HepG2 (cell line): ENCODE data around the gene CAMTA2. TPM values are rescaled to one million over a fixed set of nuclear protein-coding genes. Genes with fewer than 3 reads are reported as not detected.

Source experiments
- BCL6 ChIP-seq: IDR thresholded peaks from 2 replicates; pipeline ENCODE4 v1.6.1; 2016; ENCODE audit warnings: missing genetic modification reagents, missing compliant biosample characterization
- BRD4 ChIP-seq: sonication (generic); formaldehyde crosslinking; IDR thresholded peaks from 2 replicates; pipeline ENCODE4 v1.4.0; 2020; ENCODE audit warnings: missing genetic modification reagents
- FOXP4 ChIP-seq: sonication (generic); formaldehyde crosslinking; IDR thresholded peaks from 2 replicates; pipeline ENCODE4 v1.4.0; 2020; ENCODE audit warnings: missing genetic modification reagents
- HMGXB4 ChIP-seq, 2 experiments: sonication (generic) in 1 of 2; formaldehyde crosslinking in 1 of 2; IDR thresholded peaks; 2 replicates each; pipeline versions ENCODE4 v1.4.0 to v1.6.1; 2018 to 2020; ENCODE audit warnings: missing genetic modification reagents in 2 of 2, borderline replicate concordance in 1 of 2, low read depth in 1 of 2, mild to moderate bottlenecking in 1 of 2, missing biosample characterization in 1 of 2
- KDM1A ChIP-seq: IDR thresholded peaks from 2 replicates; pipeline ENCODE4 v1.6.1; 2016; ENCODE audit warnings: missing compliant biosample characterization
- NR2C2 ChIP-seq: sonication (generic); formaldehyde crosslinking; IDR thresholded peaks from 2 replicates; pipeline ENCODE4 v1.4.0; 2020; ENCODE audit warnings: missing genetic modification reagents, mild to moderate bottlenecking, moderate library complexity, borderline replicate concordance
- PHB2 ChIP-seq: fragments of 450-650 bp; IDR thresholded peaks from 2 replicates; pipeline ENCODE4 v1.6.1; 2018; ENCODE audit not compliant: partially characterized antibody
- SAP130 ChIP-seq: IDR thresholded peaks from 2 replicates; pipeline ENCODE4 v1.6.1; 2016; ENCODE audit warnings: low read depth
- SIX4 ChIP-seq: sonication (generic); formaldehyde crosslinking; IDR thresholded peaks from 2 replicates; pipeline ENCODE4 v1.4.0; 2020; ENCODE audit warnings: missing genetic modification reagents
- SOX13 ChIP-seq, 3 experiments: fragments of 450-650 bp in 1 of 3; sonication (generic) in 1 of 3; formaldehyde crosslinking in 1 of 3; IDR thresholded peaks in 2 of 3; conservative IDR thresholded peaks in 1 of 3; 2 replicates each; pipeline versions ENCODE4 v1.5.0 to v1.6.1; 2016 to 2020; ENCODE audit warnings: antibody characterized with exemption in 1 of 3, mild to moderate bottlenecking in 1 of 3, missing compliant biosample characterization in 1 of 3, missing genetic modification reagents in 1 of 3, moderate library complexity in 1 of 3
- SOX6 ChIP-seq, 2 experiments: fragments of 450-650 bp in 1 of 2; sonication (generic) in 1 of 2; formaldehyde crosslinking in 1 of 2; IDR thresholded peaks; 2 replicates each; pipeline versions ENCODE4 v1.4.0 to v1.6.1; 2017 to 2020; ENCODE audit warnings: antibody characterized with exemption in 1 of 2, mild to moderate bottlenecking in 1 of 2, missing genetic modification reagents in 1 of 2
- STAT5B ChIP-seq: sonication (generic); formaldehyde crosslinking; IDR thresholded peaks from 2 replicates; pipeline ENCODE4 v1.4.0; 2020; ENCODE audit warnings: missing genetic modification reagents
- THRA ChIP-seq: sonication (generic); formaldehyde crosslinking; IDR thresholded peaks from 2 replicates; pipeline ENCODE4 v1.4.0; 2020; ENCODE audit warnings: missing genetic modification reagents, borderline replicate concordance
- ZBTB4 ChIP-seq: sonication (generic); formaldehyde crosslinking; IDR thresholded peaks from 2 replicates; pipeline ENCODE4 v1.4.0; 2020; ENCODE audit warnings: missing genetic modification reagents, mild to moderate bottlenecking, borderline replicate concordance
- ZNF331 ChIP-seq: sonication (generic); formaldehyde crosslinking; IDR thresholded peaks from 2 replicates; pipeline ENCODE4 v1.4.0; 2020; ENCODE audit warnings: missing genetic modification reagents
- ZNF598 ChIP-seq: sonication (generic); formaldehyde crosslinking; IDR thresholded peaks from 2 replicates; pipeline ENCODE4 v1.5.1; 2020; ENCODE audit warnings: mild to moderate bottlenecking, missing genetic modification reagents, borderline replicate concordance
- ZNF619 ChIP-seq: sonication (generic); formaldehyde crosslinking; IDR thresholded peaks from 2 replicates; pipeline ENCODE4 v1.4.0; 2020; ENCODE audit warnings: mild to moderate bottlenecking, missing genetic modification reagents
- polyA plus RNA-seq, 8 experiments: library from polyadenylated mRNA; depleted of rRNA in 3 of 8; stranded (reverse) in 7 of 8; unstranded in 1 of 8; fragments of >200 nt; fragmentation: Illumina TruSeq in 4 of 8; extraction: Trizol in 4 of 8; gene quantifications; 2 replicates each; pipeline versions ENCODE4 v1.2.1 to v1.2.3, GENCODE V29; 2011 to 2016; ENCODE audit warnings: low read depth in 4 of 8, missing spikeins in 1 of 8, mixed read lengths in 1 of 8; ENCODE audit not compliant: insufficient read depth in 1 of 8
- total RNA-seq, 5 experiments: library from RNA; depleted of rRNA; stranded (reverse); fragments of >200 nt; fragmentation: Illumina TruSeq; extraction: Trizol; gene quantifications; 2 replicates each; pipeline ENCODE4 v1.2.3, GENCODE V29; 2016; ENCODE audit warnings: low read depth in 1 of 5

Gene CAMTA2
- total and polyA plus RNA-seq, 2 of the 13 experiments (the other 11 are each of a cell fraction or from before 2014, with no cell fraction given): 4.1 to 7.1 TPM

GRCh38 chr17:4950746-4951204 lies 36.7 kb downstream of the CAMTA2 start, which contains the start of gene ENO3 (continued):
- TF ChIP-seq ZBTB4 (CRISPR knock-in tag) (0 out of 2 replicates have a peak, but pooled peaks have one; percentile 40), NR2C2 (peak; percentile 67; the same call in 1 of the 2 replicates), BRD4 (CRISPR knock-in tag) (0 out of 2 replicates have a peak, but pooled peaks have one; percentile 28), SAP130 (CRISPR knock-in tag) (peak; percentile 71; the same call in 1 of the 2 replicates), ZNF331 (CRISPR knock-in tag) (0 out of 2 replicates have a peak, but pooled peaks have one; percentile 43), BCL6 (CRISPR knock-in tag) (peak; percentile 44; the same call in 1 of the 2 replicates), KDM1A (CRISPR knock-in tag) (no peak), PHB2 (no peak), HMGXB4 (CRISPR knock-in tag; IDR thresholded peaks at IDR 0.05; ENCODE audit: borderline replicate concordance in 1 of 2, low read depth in 1 of 2) (peak in 1 of 2 experiments; percentile 25; a peak in 1 of 4 replicates), ZNF619 (CRISPR knock-in tag) (no peak; the same call in 1 of the 2 replicates), SIX4 (CRISPR knock-in tag) (peak; percentile 92), ZNF598 (no peak), SOX13 (IDR thresholded peaks at IDR 0.05) (no peak), SOX13 (CRISPR knock-in tag; conservative IDR thresholded peaks at IDR 0.05 in 1 of 2, IDR thresholded peaks at IDR 0.05 in 1 of 2) (peak in 1 of 2 experiments; percentile 44; a peak in 1 of 4 replicates), STAT5B (CRISPR knock-in tag) (no peak; the same call in 1 of the 2 replicates), THRA (CRISPR knock-in tag) (peak; percentile 26; the same call in 1 of the 2 replicates), SOX6 (IDR thresholded peaks at IDR 0.05) (no peak), SOX6 (CRISPR knock-in tag; IDR thresholded peaks at IDR 0.05) (0 out of 2 replicates have a peak, but pooled peaks have one; percentile 20), FOXP4 (peak; percentile 31; the same call in 1 of the 2 replicates)
